H1 (cell line): ENCODE data around the gene TRIOBP. TPM values are rescaled to one million over a fixed set of nuclear protein-coding genes. Genes with fewer than 3 reads are reported as not detected.

Source experiments
- CTCF ChIA-PET: fragments of 300-600 bp; sonication (Branson Sonifier 250); formaldehyde crosslinking; loops from one replicate; lab custom pipeline; 2021; ENCODE audit not compliant: partially characterized antibody; lab: Charles Lee
- POLR2A ChIA-PET: fragments of 300-600 bp; sonication (Branson Sonifier 250); formaldehyde crosslinking; loops from one replicate; lab custom pipeline; 2021; ENCODE audit warnings: inconsistent platforms; ENCODE audit not compliant: partially characterized antibody; lab: Charles Lee
- DNase-seq, 2 experiments: peaks; one replicate each; pipeline versions ENCODE4 v3.0.0 to v3.0.0-alpha.2; 2010 to 2022; ENCODE audit warnings: low spot score in 2 of 2, low read depth in 1 of 2, mixed read lengths in 1 of 2
- FAIRE-seq: peaks from 2 replicates; lab custom pipeline; 2011; peaks lifted over from hg19 to GRCh38; lab: Jason Lieb, UNC
- H2AFZ ChIP-seq: 2 replicates; pipeline ENCODE4 v1.8.1; 2012; ENCODE audit warnings: low read length, inconsistent platforms
- H2AK5ac ChIP-seq: 2 replicates; pipeline ENCODE4 v1.6.1; 2013; ENCODE audit warnings: low read depth, low read length
- H2BK120ac ChIP-seq: replicated peaks from 2 replicates; pipeline ENCODE3; 2013; ENCODE audit warnings: low read depth, low read length, inconsistent platforms
- H2BK12ac ChIP-seq: 2 replicates; pipeline ENCODE4 v1.6.1; 2013; ENCODE audit warnings: low read depth, low read length
- H2BK15ac ChIP-seq: 2 replicates; pipeline ENCODE4 v1.6.1; 2013; ENCODE audit warnings: low read length
- H2BK20ac ChIP-seq: 2 replicates; pipeline ENCODE4 v1.6.1; 2013; ENCODE audit warnings: low read length
- H2BK5ac ChIP-seq: 2 replicates; pipeline ENCODE4 v1.6.1; 2013; ENCODE audit warnings: low read depth, low read length
- H3K14ac ChIP-seq: 2 replicates; pipeline ENCODE4 v1.6.1; 2013; ENCODE audit warnings: inconsistent platforms; ENCODE audit not compliant: insufficient read length
- H3K18ac ChIP-seq: 2 replicates; pipeline ENCODE4 v1.6.1; 2013; ENCODE audit warnings: low read length; ENCODE audit errors: extremely low read depth
- H3K23ac ChIP-seq: 2 replicates; pipeline ENCODE4 v1.6.1; 2013; ENCODE audit warnings: inconsistent platforms; ENCODE audit not compliant: insufficient read length
- H3K23me2 ChIP-seq: 2 replicates; pipeline ENCODE4 v1.6.1; 2013; ENCODE audit warnings: low read depth, low read length
- H3K27ac ChIP-seq: 2 replicates; pipeline ENCODE4 v1.6.1; 2011; ENCODE audit warnings: low read depth, low read length, inconsistent platforms
- H3K27me3 ChIP-seq, 4 experiments: replicated peaks in 1 of 4; 1 replicate in 1 of 4; 2 replicates in 3 of 4; pipeline versions ENCODE4 v1.6.1 to v1.8.1; 2011 to 2013; ENCODE audit warnings: low read length in 3 of 4, mild to moderate bottlenecking in 3 of 4, inconsistent platforms in 2 of 4, mixed read lengths in 2 of 4, moderate library complexity in 1 of 4; ENCODE audit not compliant: control insufficient read depth in 3 of 4, insufficient read depth in 3 of 4; ENCODE audit errors: extremely low read depth in 1 of 4
- H3K36me3 ChIP-seq, 4 experiments: 2 replicates each; pipeline versions ENCODE4 v1.6.1 to v1.8.1; 2011 to 2013; ENCODE audit warnings: mild to moderate bottlenecking in 4 of 4, low read length in 3 of 4, moderate library complexity in 2 of 4, control low read depth in 1 of 4, inconsistent platforms in 1 of 4; ENCODE audit not compliant: insufficient read depth in 4 of 4, control insufficient read depth in 2 of 4
- H3K4ac ChIP-seq: replicated peaks from 2 replicates; pipeline ENCODE3; 2013; ENCODE audit warnings: low read length, low read depth, mixed read lengths, inconsistent platforms; ENCODE audit not compliant: insufficient read length
- H3K4me1 ChIP-seq, 4 experiments: replicated peaks in 1 of 4; 1 replicate in 1 of 4; 2 replicates in 3 of 4; pipeline versions ENCODE4 v1.6.1 to v1.8.1; 2011 to 2013; ENCODE audit warnings: low read length in 3 of 4, inconsistent platforms in 2 of 4, mixed read lengths in 1 of 4; ENCODE audit not compliant: insufficient read depth in 4 of 4, control insufficient read depth in 3 of 4
- H3K4me2 ChIP-seq, 2 experiments: 2 replicates each; pipeline versions ENCODE4 v1.6.1 to v1.8.1; 2011 to 2013; ENCODE audit warnings: low read depth in 2 of 2, low read length in 2 of 2, control low read depth in 1 of 2, inconsistent platforms in 1 of 2, mild to moderate bottlenecking in 1 of 2; ENCODE audit not compliant: insufficient read depth in 1 of 2
- H3K4me3 ChIP-seq, 4 experiments: fragments of 200-600, 300-600 bp in 1 of 4; sonication (generic), shearing (Covaris generic), sonication (Bioruptor Twin) in 1 of 4; 2 replicates each; pipeline versions ENCODE4 v1.5.1 to v1.8.1; 2011 to 2016; ENCODE audit warnings: low read length in 4 of 4, low read depth in 3 of 4, control low read depth in 2 of 4, inconsistent platforms in 2 of 4, mild to moderate bottlenecking in 2 of 4, mixed read lengths in 1 of 4, moderate library complexity in 1 of 4; ENCODE audit not compliant: insufficient read depth in 2 of 4; ENCODE audit errors: extremely low read depth in 1 of 4
- H3K56ac ChIP-seq: replicated peaks from 2 replicates; pipeline ENCODE3; 2013; ENCODE audit warnings: low read depth, mild to moderate bottlenecking, mixed read lengths, low read length, inconsistent platforms; ENCODE audit not compliant: insufficient read length
- H3K79me1 ChIP-seq: 2 replicates; pipeline ENCODE4 v1.6.1; 2013; ENCODE audit warnings: low read depth, low read length, control low read depth
- H3K79me2 ChIP-seq, 2 experiments: 2 replicates each; pipeline versions ENCODE4 v1.6.1 to v1.8.1; 2012 to 2013; ENCODE audit warnings: low read length in 2 of 2, mild to moderate bottlenecking in 2 of 2, inconsistent platforms in 1 of 2; ENCODE audit not compliant: insufficient read depth in 2 of 2, control insufficient read depth in 1 of 2
- H3K9ac ChIP-seq, 4 experiments: replicated peaks in 1 of 4; 1 replicate in 1 of 4; 2 replicates in 3 of 4; pipeline versions ENCODE4 v1.6.1 to v1.8.1; 2011 to 2013; ENCODE audit warnings: low read depth in 3 of 4, low read length in 3 of 4, control low read depth in 2 of 4, mild to moderate bottlenecking in 2 of 4, moderate library complexity in 2 of 4, inconsistent platforms in 1 of 4; ENCODE audit errors: extremely low read depth in 1 of 4
- H3K9me3 ChIP-seq, 2 experiments: 2 replicates each; pipeline versions ENCODE4 v1.6.1 to v1.8.1; 2012 to 2013; ENCODE audit warnings: mild to moderate bottlenecking in 2 of 2, moderate library complexity in 2 of 2, control low read depth in 1 of 2, inconsistent platforms in 1 of 2, low read depth in 1 of 2, low read length in 1 of 2, mixed read lengths in 1 of 2; ENCODE audit not compliant: insufficient read depth in 2 of 2
- H4K20me1 ChIP-seq, 2 experiments: replicated peaks in 1 of 2; 2 replicates each; pipeline versions ENCODE3 to v1.8.1; 2011 to 2013; ENCODE audit warnings: inconsistent platforms in 2 of 2, low read length in 2 of 2, mild to moderate bottlenecking in 1 of 2; ENCODE audit not compliant: insufficient read depth in 2 of 2, control insufficient read depth in 1 of 2
- H4K5ac ChIP-seq: 2 replicates; pipeline ENCODE4 v1.6.1; 2013; ENCODE audit warnings: low read length, low read depth, mixed read lengths, inconsistent platforms; ENCODE audit not compliant: insufficient read length
- H4K8ac ChIP-seq: 2 replicates; pipeline ENCODE4 v1.8.0; 2013; ENCODE audit warnings: mild to moderate bottlenecking, moderate library complexity, low read length, inconsistent platforms; ENCODE audit not compliant: insufficient read depth; ENCODE audit errors: extremely low read depth
- H4K91ac ChIP-seq: replicated peaks from 2 replicates; pipeline ENCODE3; 2013; ENCODE audit warnings: low read length, mixed read lengths, inconsistent platforms; ENCODE audit not compliant: insufficient read length
- CBX8 ChIP-seq: fragments of 300-800, 300-1000 bp; sonication (generic); IDR thresholded peaks from 2 replicates; pipeline ENCODE4 v1.7.1; 2016; ENCODE audit warnings: low read depth, low read length, borderline replicate concordance
- EGR1 ChIP-seq: IDR thresholded peaks from 2 replicates; pipeline ENCODE4 v1.6.1; 2011; ENCODE audit warnings: low read depth, low read length, borderline replicate concordance
- FOSL1 ChIP-seq: IDR thresholded peaks from 2 replicates; pipeline ENCODE4 v1.6.1; 2011; ENCODE audit warnings: mild to moderate bottlenecking, low read depth, low read length, moderate library complexity; ENCODE audit not compliant: insufficient read depth
- RXRA ChIP-seq: IDR thresholded peaks from 2 replicates; pipeline ENCODE4 v1.6.1; 2011; ENCODE audit warnings: low read depth, mild to moderate bottlenecking, low read length, moderate library complexity; ENCODE audit not compliant: insufficient read depth
- TAF7 ChIP-seq: optimal IDR thresholded peaks from 2 replicates; pipeline ENCODE3; 2011; ENCODE audit warnings: low read depth, mild to moderate bottlenecking, inconsistent platforms, low read length, moderate library complexity, borderline replicate concordance
- TCF12 ChIP-seq: IDR thresholded peaks from 2 replicates; pipeline ENCODE4 v1.6.1; 2011; ENCODE audit warnings: low read depth, mild to moderate bottlenecking, low read length
- WGBS, 2 experiments: shearing (Covaris generic) in 1 of 2; methylation state at CpG; one replicate each; pipeline versions ENCODE4 v1.1.6 to v1.1.7; 2013 to 2015; ENCODE audit warnings: low lambda C conversion rate in 2 of 2, mixed read lengths in 2 of 2, inconsistent platforms in 1 of 2, low coverage in 1 of 2, missing lambda C conversion rate in 1 of 2; ENCODE audit not compliant: insufficient replicate concordance in 2 of 2, insufficient coverage in 1 of 2, insufficient read length in 1 of 2; ENCODE audit errors: extremely low coverage in 1 of 2, missing lambda C conversion rate in 1 of 2; 5-methylcytosine and 5-hydroxymethylcytosine counted together
- polyA plus RNA-seq, 7 experiments: library from polyadenylated mRNA; depleted of rRNA in 3 of 7; stranded (reverse) in 5 of 7; unstranded in 2 of 7; fragments of >200 nt in 5 of 7; fragments of 200-250 nt in 2 of 7; gene quantifications; 1 replicate in 5 of 7; 2 replicates in 1 of 7; 4 replicates in 1 of 7; pipeline versions ENCODE4 v1.2.1 to v1.2.3, GENCODE V29; 2011 to 2013; ENCODE audit warnings: missing spikeins in 2 of 7, mixed read lengths in 2 of 7
- total RNA-seq: library from RNA; stranded (reverse); fragmentation: NEBNext Ultra II Directional; extraction: Animal tissue kit (Norgen Biotek cat#: 25700); gene quantifications from 2 replicates; pipeline ENCODE4 v1.2.1, GENCODE V29; 2021

The TRIOBP gene
- total and polyA plus RNA-seq, 2 of the 8 experiments (the other 6 are each of a cell fraction or from before 2014, with no cell fraction given) = 18.2 to 27.3 TPM

GRCh38 chr22:37750596-37751162 is 53.8 kb downstream of the TRIOBP start:
- H3K79me1 ChIP-seq = peaks cover 3% of the 10 kb centered on the region; the same call in 1 of the 2 replicates
- no peak overlapping the region for H3K23ac ChIP-seq
- peaks cover 8% of the 10 kb centered on the region for H3K23me2 ChIP-seq
- peak overlapping the region; percentile 32; the same call in 1 of the 2 replicates for H4K8ac ChIP-seq
- no peak overlapping the region for H2BK15ac ChIP-seq
- H2BK20ac ChIP-seq = no peak overlapping the region
- H2BK5ac ChIP-seq = no peak overlapping the region
- no peak overlapping the region for H3K4ac ChIP-seq
- H3K9me3 ChIP-seq = no peaks in the 10 kb centered on the region
- no peak overlapping the region for H2AFZ ChIP-seq
- H3K4me3 ChIP-seq = no peak overlapping the region
- 87% methylated on average over 14 of the region's 14 CpGs; no CpG with 5 or more reads in 1 of the 2 experiments for WGBS, 2 experiments
- no peak overlapping the region for H4K91ac ChIP-seq
- H3K27ac ChIP-seq = no peak overlapping the region
- H3K36me3 ChIP-seq = peaks cover 0 to 16% (median 9%) of the 10 kb centered on the region in 4 experiments; a peak in 4 of 8 replicates
- DNase-seq (no peak), FAIRE-seq (no peak)
- no peak overlapping the region for H3K18ac ChIP-seq
- peaks cover 0 to 21% (median 11%) of the 10 kb centered on the region in 4 experiments; a peak in 6 of 7 replicates for H3K4me1 ChIP-seq
- H3K56ac ChIP-seq = no peak overlapping the region
- no peak overlapping the region for H2BK120ac ChIP-seq
- ChIA-PET POLR2A (interaction anchor here (0.5 to 5.0 kb wide), 6 partner anchors 7 to 64 kb away, joined by 3 to 24 read pairs (median 3); partner anchors contain the start of gene TRIOBP), CTCF (interaction anchor here (1.0 to 10.9 kb wide), 6 partner anchors 12 to 55 kb away, joined by 3 to 75 read pairs (median 3); no protein-coding TSS in a partner anchor)
- H3K14ac ChIP-seq = no peak overlapping the region
- no peak overlapping the region for H4K5ac ChIP-seq
- H2BK12ac ChIP-seq = no peak overlapping the region
- H3K27me3 ChIP-seq = peaks cover 0 to 5% (median 2%) of the 10 kb centered on the region in 4 experiments; a peak in 3 of 7 replicates
- H2AK5ac ChIP-seq = no peak overlapping the region
- peaks cover 0 to 3% of the 10 kb centered on the region in 2 experiments; a peak in 1 of 4 replicates for H3K79me2 ChIP-seq
- peaks cover 7 to 22% of the 10 kb centered on the region in 2 experiments for H4K20me1 ChIP-seq
- H3K4me2 ChIP-seq = no peak overlapping the region
- H3K9ac ChIP-seq = no peak overlapping the region
- TF ChIP-seq CBX8 (no peak), TAF7 (no peak), RXRA (no peak), EGR1 (no peak), TCF12 (no peak), FOSL1 (no peak)
- TF ChIP-seq, all 59 proteins: peak for 0
